Ishikawa (cell line): ENCODE results near the gene NRG2.

Experiments used
- CEBPB ChIP-seq: IDR thresholded peaks from 2 replicates; pipeline ENCODE4 v1.6.1; 2012
- CREB1 ChIP-seq: IDR thresholded peaks from 2 replicates; pipeline ENCODE4 v1.6.1; 2012; ENCODE audit warnings: low read depth
- EGR1 ChIP-seq: IDR thresholded peaks from 2 replicates; pipeline ENCODE4 v1.6.1; 2012
- EP300 ChIP-seq: IDR thresholded peaks from 2 replicates; pipeline ENCODE4 v1.6.1; 2012; ENCODE audit warnings: borderline replicate concordance
- FOXM1 ChIP-seq: IDR thresholded peaks from 2 replicates; pipeline ENCODE4 v1.6.1; 2012; ENCODE audit warnings: low read depth, borderline replicate concordance
- NFIC ChIP-seq: IDR thresholded peaks from 2 replicates; pipeline ENCODE4 v1.6.1; 2012
- RAD21 ChIP-seq: IDR thresholded peaks from 2 replicates; pipeline ENCODE4 v1.6.1; 2012; ENCODE audit warnings: low read depth
- TAF1 ChIP-seq: IDR thresholded peaks from 2 replicates; pipeline ENCODE4 v1.6.1; 2012; ENCODE audit warnings: low read depth, mild to moderate bottlenecking
- TCF12 ChIP-seq: IDR thresholded peaks from 2 replicates; pipeline ENCODE4 v1.6.1; 2012; ENCODE audit warnings: low read depth
- TEAD4 ChIP-seq: IDR thresholded peaks from 2 replicates; pipeline ENCODE4 v1.6.1; 2012
- YY1 ChIP-seq: IDR thresholded peaks from 2 replicates; pipeline ENCODE4 v1.6.1; 2012; ENCODE audit warnings: low read depth
- ZBTB7A ChIP-seq: IDR thresholded peaks from 2 replicates; pipeline ENCODE4 v1.6.1; 2012; ENCODE audit warnings: low read depth
- TF ChIP-seq, protein P1 (sequence below): IDR thresholded peaks from 2 replicates; pipeline ENCODE4 v1.6.1; 2012
- TF ChIP-seq, protein P2 (sequence below): IDR thresholded peaks from 2 replicates; pipeline ENCODE4 v1.6.1; 2012
- TF ChIP-seq, protein P3 (sequence below): IDR thresholded peaks from 2 replicates; pipeline ENCODE4 v1.6.1; 2012; ENCODE audit warnings: low read depth, mild to moderate bottlenecking

The NRG2 gene

DNA sequence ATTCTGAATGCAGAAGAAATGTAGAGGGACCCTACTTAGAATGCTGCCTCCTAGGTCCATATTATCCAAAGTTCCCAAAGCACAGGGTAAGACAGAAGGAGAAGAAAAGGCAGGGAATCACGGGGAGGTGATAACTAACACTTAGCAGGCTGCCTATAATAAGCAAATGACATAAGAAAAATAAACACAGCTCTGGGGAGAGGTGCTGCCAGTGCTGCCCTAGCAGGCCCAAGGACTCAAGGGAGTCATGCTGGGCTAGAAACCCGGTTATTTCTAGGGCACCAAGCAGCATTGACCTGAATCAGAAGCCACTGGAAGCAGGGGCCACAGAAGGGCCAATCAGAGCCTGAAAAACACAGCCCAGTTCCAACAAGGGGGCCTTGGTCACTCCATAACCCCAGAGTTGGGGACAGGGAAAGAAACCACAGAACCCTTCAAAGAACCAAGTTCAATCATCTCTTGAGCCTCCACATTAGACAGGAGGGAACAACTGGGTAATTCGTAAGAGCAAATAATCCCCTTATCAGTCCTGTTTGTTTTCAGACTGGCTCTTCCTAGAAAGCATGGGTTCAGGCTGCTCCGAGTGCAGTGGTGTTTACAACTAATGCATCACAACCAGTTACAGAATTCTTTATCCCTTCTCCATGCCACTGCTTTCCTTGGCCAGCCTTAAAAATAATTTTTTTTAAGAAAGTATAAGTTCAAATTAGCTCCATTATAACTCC is 24.0 kb downstream of the NRG2 start:
- TF ChIP-seq CEBPB (no peak), YY1 (no peak), EGR1 (no peak), EP300 (no peak), TAF1 (no peak), TEAD4 (no peak), TCF12 (no peak), NFIC (no peak), FOXM1 (no peak)
- TF ChIP-seq, protein P1, sequence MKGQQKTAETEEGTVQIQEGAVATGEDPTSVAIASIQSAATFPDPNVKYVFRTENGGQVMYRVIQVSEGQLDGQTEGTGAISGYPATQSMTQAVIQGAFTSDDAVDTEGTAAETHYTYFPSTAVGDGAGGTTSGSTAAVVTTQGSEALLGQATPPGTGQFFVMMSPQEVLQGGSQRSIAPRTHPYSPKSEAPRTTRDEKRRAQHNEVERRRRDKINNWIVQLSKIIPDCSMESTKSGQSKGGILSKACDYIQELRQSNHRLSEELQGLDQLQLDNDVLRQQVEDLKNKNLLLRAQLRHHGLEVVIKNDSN: no peak
- TF ChIP-seq, protein P2, sequence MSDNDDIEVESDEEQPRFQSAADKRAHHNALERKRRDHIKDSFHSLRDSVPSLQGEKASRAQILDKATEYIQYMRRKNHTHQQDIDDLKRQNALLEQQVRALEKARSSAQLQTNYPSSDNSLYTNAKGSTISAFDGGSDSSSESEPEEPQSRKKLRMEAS: no peak
- TF ChIP-seq, protein P3, sequence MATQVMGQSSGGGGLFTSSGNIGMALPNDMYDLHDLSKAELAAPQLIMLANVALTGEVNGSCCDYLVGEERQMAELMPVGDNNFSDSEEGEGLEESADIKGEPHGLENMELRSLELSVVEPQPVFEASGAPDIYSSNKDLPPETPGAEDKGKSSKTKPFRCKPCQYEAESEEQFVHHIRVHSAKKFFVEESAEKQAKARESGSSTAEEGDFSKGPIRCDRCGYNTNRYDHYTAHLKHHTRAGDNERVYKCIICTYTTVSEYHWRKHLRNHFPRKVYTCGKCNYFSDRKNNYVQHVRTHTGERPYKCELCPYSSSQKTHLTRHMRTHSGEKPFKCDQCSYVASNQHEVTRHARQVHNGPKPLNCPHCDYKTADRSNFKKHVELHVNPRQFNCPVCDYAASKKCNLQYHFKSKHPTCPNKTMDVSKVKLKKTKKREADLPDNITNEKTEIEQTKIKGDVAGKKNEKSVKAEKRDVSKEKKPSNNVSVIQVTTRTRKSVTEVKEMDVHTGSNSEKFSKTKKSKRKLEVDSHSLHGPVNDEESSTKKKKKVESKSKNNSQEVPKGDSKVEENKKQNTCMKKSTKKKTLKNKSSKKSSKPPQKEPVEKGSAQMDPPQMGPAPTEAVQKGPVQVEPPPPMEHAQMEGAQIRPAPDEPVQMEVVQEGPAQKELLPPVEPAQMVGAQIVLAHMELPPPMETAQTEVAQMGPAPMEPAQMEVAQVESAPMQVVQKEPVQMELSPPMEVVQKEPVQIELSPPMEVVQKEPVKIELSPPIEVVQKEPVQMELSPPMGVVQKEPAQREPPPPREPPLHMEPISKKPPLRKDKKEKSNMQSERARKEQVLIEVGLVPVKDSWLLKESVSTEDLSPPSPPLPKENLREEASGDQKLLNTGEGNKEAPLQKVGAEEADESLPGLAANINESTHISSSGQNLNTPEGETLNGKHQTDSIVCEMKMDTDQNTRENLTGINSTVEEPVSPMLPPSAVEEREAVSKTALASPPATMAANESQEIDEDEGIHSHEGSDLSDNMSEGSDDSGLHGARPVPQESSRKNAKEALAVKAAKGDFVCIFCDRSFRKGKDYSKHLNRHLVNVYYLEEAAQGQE: no peak

- TF ChIP-seq EGR1 (no peak), CREB1 (no peak), TEAD4 (no peak), ZBTB7A (no peak), EP300 (no peak), YY1 (no peak), FOXM1 (no peak), CEBPB (no peak), TCF12 (no peak), NFIC (no peak), TAF1 (no peak), RAD21 (no peak)
- TF ChIP-seq, protein P2: no peak
- TF ChIP-seq, protein P1: no peak
- TF ChIP-seq, protein P3: no peak
Measured at GRCh38 chr5:140018517-140018916, 24.6 kb downstream of the NRG2 start.

- TF ChIP-seq, protein P2: no peak
Measured at GRCh38 chr5:140018096-140018481, 25.0 kb downstream of the NRG2 start.

GRCh38 chr5:140017397-140018095 is 25.6 kb downstream of the NRG2 start:
- TF ChIP-seq TEAD4: no peak

DNA sequence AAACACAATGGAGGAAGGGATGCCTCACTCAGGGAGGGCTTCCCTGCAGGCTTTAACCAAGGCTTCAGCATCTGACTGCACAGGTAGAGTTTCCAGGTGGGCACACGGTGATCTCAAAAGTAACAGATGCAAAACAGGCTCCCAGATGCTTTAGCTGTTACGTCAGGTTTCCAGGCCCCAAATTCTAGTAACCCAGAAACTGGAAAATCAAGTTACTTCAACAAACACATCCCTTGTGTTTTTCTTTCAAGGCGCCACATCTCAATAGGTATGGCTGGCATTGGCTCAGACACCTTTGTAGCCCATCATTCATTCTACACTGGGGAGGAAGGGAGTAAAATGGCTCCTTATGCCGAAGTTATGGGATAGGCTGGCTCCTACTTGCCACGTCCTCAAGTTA is 27.4 kb downstream of the NRG2 start:
- TF ChIP-seq RAD21 (no peak), CREB1 (no peak), YY1 (no peak), TAF1 (no peak), EGR1 (no peak), NFIC (no peak), EP300 (no peak), CEBPB (no peak), ZBTB7A (no peak)
- TF ChIP-seq, protein P2: no peak
- TF ChIP-seq, protein P1: no peak
